Stimulated activated CD4-positive, alpha-beta T cell treated with anti-CD3 and anti-CD28 coated beads, TNF-alpha, amount 100 ng/mL, for 24 hours (primary cell): ENCODE data around the gene SLC12A7.
"Not testable (repeated sequence)": the region's sequence is repeated elsewhere in the genome, so short reads cannot be mapped to it uniquely, and the experiment has no call there.

Experiments
- DNase-seq, 3 experiments: peaks; one replicate each; pipeline ENCODE4 v3.0.0-alpha.2; 2020; ENCODE audit warnings: low read depth in 3 of 3

The SLC12A7 gene

DNA sequence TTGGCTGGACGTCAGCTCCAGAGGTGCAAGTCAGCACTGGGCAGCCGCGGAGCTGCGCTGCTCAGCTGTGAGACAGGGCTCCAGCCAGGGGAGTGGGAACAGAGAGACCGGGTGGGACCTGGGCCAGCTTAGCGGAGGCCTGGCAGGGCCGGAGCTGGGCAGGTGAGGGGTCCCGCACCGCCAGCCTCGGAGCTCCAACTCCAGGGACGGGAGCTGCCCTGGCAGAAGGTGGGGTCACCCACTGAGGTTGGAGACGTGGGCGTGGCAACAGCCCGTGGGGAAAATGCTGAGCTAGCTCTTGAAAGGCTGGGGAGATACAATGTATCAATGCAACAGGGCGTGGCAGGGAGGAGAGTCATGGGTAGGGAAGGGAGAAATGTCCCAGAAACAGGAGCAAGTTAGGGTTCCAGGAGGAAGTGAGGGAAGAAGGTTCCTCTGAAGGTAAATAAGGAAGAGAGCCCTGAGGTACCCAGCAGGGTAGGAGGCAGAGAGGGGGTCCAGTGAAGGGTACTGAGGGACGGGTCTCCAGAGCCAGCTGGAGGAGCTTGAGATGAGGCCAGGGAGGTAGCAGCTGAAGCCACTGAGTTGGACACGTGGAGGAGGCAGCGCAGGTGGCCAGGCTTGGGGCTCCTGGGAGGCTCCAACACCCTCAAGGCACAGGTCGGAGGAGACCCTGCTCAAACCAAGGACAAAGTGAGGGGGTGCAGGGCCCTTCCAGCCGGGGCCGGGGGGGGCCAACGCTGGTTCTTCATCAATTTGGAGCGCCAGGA, 104.0 kb downstream of the SLC12A7 start:
- DNase-seq, result no peak

DNA sequence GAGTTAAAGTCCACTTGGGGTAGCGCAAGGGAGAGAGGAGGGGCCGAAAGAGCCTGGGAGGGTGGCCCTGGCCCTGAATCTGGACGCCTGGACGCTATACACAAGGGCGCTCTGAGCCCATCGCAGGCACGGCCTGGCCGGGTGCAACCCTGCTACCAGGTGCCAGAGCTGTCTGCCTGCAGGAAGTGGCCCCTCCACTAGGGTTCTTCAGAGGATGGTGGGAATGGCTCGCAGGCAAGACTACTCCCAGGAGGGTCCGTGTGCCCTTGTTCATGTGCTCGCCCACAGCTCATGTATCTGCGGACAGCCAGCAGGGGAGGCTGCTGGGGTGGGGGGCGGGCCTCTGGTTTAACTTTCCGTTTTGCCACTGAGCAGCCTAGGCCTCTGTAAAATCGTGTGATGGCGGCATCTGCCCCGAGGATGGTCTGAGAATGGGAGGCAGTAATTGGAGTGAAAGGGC, 104.6 kb downstream of the SLC12A7 start:
- no peak for DNase-seq

- DNase-seq, result no peak
Measured at GRCh38 chr5:1006656-1007071, 105.2 kb downstream of the SLC12A7 start.

DNA sequence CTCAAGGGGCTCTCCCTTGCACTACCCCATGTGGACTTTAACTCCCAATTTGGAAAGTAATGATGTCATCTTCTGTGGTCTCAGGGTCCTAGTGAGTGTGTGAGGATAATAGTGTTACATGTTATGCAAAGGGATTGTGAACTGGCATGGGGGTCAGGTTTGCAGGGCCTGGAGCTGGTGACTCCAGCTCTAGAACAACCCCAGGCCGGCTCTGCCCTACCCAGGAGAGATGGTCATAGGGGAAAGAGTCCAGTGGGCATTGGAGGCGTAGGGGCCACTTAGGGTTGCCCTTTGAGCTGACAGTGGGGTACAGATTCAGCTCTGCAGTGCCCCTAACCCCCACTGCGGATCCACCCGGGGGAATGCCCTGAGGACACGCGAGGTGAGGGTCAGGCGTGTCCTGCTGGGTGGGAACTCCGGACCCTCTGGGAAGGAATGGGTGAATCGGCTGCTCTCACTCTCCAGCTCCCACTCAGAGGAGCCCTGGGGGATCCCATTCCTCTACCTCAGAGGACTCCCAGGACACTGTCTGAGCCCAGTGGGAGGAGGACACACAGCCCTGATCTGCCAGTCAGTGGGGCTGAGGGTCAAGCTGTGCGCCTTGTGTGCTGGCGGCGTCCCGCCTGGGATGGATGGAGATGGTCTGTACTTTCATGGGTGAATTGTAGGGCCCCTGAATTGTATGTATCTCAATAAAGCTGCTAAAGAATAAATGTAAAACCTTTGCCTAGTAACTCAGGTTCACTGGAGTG, 105.8 kb downstream of the SLC12A7 start:
- no peak for DNase-seq

DNA sequence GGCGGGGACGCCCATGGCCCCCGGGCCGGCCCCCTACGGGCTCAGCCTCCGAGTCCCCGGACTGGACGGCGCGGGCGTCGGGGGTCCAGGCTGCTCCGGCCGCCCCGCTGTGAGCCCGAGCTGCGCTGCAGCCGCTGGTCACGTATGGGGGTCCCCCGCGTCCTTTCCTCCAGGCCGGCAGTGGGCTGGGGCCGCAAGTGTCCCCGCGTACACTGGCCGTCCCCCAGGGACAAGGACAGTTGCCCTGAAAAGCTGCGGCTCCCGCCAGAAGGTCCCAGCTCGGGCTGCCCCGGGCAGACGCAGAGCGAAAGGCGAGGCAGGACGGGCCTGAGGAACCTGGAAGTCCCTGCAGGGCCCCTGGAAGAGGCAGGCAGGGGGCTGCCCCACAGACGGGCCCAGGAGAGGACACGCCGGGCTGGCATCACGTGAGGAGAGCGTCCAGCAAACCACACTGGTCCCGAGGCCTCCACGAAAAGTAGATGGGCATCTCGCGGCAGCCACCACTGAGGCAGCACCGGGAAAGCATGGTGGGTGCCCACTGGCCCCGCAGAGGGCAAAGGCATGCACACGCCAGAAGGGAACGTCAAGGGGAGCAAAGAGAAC, 106.5 kb downstream of the SLC12A7 start:
- DNase-seq, result no peak

DNA sequence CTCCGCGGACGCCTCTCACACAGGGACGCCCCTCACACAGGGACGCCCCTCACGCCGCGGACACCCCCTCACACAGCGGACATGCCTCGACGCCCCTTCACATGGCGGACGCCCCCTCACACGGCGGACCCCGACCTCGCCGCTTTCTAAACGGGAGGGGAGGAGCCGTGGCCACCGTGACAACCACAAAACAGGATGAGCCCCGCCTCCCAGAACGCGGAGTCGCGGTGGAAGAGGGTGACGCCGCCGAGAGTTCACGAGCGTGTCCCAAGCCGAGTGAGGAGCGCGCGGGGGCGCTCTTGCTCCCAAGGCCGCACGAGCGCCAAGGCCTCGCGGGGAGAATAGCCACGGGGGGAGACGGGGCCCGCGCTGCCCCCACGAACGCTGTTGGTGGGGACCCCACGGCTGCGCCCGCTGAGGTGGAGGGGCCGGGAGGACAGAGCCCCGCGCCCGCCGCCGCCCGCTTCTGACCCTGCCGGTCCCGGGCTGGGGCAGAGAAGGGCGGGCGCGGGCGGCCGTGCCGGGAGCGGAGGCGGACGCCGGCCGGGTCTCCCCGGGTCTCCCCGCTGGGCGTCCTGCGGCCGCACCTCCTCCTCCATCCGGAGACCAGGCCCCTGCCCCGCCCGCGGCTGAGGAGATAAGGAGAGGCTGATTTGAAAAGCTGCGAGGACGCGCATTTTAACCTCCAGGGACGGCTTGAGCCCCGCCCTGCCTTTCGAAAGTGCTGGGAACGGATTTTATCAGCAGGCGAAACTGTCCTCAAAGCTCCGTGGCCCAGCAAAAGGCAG, 107.2 kb downstream of the SLC12A7 start:
- no peak for DNase-seq

GRCh38 chr5:1003296-1003937, 108.4 kb downstream of the SLC12A7 start:
- DNase-seq, result no peak

GRCh38 chr5:1002836-1003235, 109.0 kb downstream of the SLC12A7 start:
- no peak for DNase-seq

DNA sequence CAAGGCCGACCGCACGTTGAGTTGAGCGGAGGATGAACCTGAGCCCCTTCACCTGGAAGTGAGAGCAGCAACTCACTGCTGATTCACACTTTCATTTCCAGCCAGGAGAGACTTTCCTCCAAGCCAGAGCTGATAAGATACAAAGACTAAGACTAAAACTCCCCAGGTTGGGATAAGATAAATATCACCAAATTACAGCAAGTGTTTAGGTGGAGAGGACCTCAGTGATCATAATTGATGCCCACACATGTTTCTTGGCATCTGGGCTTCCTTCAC, 109.7 kb downstream of the SLC12A7 start:
- no peak for DNase-seq

DNA sequence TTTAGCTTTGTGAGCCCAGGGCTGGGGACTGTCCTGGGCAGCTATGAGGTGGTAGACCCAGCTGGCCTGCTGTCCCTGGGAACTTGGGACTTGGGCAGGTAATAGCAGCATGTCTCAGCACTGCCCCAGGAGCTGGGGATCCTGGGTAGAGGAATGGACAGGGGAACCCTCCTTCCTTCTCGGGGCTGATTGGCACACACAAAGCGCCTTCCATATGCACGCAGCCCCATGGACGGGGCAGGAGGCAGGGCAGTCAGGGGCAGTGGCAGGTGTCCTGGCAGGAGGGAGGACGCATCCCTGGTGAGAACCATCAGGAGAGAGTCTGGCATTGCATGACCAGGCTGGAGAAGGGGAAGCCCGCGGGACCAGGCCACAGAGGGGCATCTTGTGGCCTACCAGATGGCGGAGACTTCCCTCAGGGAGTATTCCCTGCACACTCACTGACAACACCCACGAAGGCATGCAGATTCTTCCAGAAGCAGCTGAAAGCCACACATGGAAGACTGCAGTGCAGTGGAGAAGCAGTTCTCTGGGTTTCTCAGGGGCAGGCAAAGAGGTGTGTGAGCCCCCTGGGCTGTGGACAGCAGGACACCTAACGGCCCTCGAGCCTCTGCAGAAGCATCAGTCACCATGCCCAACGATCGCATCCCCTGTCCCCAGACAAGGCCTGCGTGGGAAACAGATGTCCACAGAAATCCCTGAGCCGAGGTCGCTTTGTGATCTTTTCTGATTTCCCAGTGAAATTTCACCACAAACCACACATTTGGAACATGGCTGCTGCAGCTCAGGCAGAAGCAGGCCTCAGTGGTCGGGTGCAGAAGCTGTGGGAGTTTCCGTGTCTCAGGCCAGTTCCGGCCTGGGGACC, 110.2 kb downstream of the SLC12A7 start:
- no peak for DNase-seq

GRCh38 chr5:1000831-1001230, 111.0 kb downstream of the SLC12A7 start:
- not testable (repeated sequence) for DNase-seq
